ENCODE results near the gene ARMC12.
"Not testable (repeated sequence)": the region's sequence is repeated elsewhere in the genome, so short reads cannot be mapped to it uniquely, and the experiment has no call there.

ARMC12 gene, protein sequence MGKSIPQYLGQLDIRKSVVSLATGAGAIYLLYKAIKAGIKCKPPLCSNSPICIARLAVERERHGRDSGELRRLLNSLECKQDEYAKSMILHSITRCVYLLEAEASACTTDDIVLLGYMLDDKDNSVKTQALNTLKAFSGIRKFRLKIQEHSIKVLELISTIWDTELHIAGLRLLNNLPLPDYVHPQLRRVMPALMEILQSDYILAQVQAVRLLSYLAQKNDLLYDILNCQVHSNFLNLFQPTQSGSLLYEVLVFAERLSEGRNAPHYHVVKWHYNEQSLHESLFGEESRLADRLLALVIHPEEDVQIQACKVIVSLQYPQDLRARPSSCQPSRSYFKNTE

DNA sequence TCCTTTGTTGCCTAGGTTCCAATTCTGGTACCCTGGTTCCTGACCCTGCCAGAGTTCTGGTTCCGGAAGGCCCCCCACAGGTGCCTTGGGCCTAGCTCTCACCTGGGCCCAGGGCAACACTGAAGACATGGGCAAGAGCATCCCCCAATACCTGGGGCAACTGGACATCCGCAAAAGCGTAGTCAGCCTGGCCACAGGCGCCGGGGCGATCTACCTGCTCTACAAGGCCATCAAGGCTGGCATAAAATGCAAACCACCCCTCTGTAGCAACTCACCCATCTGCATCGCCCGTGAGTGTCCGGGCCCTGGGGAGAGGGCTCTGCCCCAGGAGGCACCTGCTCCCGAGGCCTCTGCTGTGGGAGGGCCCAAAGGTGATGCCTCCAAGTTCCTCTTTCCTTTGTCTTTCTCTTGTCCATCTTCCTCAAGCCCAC lies at the start of gene ARMC12:
Gene ARMC12 (plus strand): TSS at position 51 of the 431 bp plus-strand sequence. CDS start 77 bp downstream, at position 128.
- no peak for DNase-seq (ENCODE audit: low read depth, low spot score)

DNA sequence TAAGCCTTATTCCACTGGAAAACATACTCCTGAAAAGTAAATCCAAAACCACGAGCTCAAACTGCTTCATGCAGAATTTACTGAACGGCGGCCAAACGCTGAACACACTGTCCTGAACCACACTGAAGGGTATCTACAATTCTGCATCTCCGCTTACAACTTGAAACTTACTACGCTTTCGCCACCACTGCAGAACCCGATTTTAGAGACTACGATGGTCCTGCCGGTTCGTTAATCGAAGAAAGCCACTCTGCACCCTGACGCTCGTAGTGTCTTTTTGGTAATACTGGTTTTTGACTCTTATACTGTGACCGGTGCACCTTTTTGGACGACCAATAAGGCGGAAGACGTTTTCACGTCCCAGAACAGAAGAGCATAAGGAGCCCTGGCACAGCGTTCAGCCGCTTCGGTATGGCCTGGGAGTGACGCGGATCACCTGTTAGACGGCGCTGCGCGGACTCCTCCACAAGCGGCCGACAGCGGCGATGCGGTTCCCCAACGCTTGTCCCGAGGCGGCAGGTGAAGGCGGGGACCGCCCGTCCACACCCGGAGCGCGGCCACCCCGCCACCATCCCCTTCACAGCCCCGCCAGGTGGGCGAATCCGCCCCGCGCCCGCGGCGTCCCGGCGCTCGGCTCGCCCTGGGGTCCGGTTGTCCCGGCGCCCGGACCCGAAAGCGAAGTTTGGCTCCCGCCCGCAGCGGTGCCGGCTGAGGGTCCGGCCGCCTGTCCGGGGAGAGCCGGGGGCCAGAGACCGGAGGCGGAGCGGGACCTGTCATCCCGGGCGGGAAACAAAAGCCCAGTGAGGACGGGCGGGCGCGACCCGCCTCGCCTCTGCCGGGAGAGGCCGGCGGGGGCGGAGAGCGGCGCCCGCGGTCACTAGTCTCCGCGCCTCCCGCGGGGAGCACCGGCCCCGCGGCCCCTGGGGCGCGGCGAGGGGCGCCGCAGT lies 48.9 kb upstream of the ARMC12 start:
- no peak for DNase-seq (ENCODE audit: low read depth, low spot score)

GRCh38 chr6:35688605-35689322 lies 48.1 kb upstream of the ARMC12 start, which contains the start of gene FKBP5:
Gene FKBP5, minus strand, starts transcription at chr6:35688915. Its CDS starts 46,091 bp downstream, at chr6:35642824.
- DNase-seq (ENCODE audit: low read depth, low spot score) = peak; percentile 75

DNA sequence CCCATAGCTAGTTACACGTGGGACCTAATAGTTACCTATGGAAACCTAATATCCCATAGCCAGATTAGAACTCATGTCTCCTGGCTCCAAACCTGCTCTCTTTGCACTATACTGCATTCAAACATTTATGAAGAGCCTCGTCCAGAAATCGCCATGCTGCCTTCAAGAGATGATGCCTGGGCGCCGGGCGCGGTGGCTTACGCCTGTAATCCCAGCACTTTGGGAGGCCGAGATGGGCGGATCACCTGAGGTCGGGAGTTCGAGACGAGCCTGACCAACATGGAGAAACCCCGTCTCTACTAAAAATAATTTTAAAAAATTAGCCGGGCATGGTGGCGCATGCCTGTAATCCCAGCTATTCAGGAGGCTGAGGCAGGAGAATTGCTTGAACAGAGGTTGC lies 46.8 kb upstream of the ARMC12 start:
- not testable (repeated sequence) for DNase-seq (ENCODE audit: low read depth, low spot score)

- DNase-seq (ENCODE audit: low read depth, low spot score) = no peak
Observed at GRCh38 chr6:35690484-35690883, 46.3 kb upstream of the ARMC12 start.

DNA sequence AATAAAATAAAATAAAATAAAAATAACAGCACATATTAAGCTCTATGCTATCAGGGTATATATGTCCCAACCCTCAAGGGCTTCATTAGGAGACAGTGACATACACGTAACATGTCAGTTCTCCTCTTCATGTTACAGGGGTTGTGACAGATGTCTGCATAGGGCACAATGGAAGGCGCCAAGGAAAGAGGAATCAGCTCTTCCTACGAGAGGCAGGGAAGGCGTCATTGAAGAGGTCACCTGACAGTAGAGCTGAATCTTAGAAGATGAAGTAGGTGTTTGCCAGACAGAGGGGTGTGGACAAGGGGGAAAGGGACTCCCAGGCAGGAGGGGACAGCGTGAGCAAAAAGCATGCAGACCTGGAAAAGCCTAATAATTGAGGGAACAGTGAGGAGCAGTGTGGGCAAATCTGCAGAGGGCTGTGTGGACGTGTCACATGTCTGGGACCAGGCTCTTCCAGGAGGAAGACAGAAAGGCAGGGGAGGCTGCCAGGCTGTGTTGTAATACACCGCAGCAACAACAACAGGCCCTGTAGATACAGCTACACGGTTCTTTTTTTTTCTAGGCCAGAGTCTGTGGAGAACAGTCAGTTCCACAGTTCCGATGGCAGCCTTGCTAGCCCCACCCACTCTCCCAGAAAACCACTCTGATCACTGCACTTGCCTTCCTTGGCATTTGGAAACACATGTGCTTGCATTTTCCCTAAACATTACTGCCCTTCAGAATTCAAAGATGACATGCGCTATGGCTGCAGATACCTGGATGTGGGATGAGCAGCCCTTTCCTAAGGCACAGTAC lies 45.6 kb upstream of the ARMC12 start:
- DNase-seq (ENCODE audit: low read depth, low spot score) = no peak

DNA sequence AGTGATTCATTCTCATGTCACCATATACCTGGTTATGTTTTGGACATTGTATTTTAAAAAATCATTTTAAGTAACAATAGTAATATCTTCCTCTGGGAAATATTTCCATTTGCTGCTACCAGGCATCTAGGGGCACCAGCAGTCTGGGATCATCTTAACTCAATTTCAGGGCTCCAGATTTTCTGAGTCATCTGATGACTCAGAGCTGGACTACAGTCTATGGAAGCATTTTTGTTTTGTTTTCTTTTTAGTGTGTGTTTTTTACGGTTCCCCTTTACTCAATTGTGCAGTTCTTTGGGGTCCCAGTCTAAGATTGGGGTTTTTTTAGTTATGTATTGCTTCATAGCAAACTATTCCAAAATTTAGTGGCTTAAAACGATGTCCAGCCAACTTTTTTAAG lies 42.4 kb upstream of the ARMC12 start:
- no peak for DNase-seq (ENCODE audit: low read depth, low spot score)

- DNase-seq (ENCODE audit: low read depth, low spot score) = not testable (repeated sequence)
Observed at GRCh38 chr6:35698430-35698829, 38.4 kb upstream of the ARMC12 start.

DNA sequence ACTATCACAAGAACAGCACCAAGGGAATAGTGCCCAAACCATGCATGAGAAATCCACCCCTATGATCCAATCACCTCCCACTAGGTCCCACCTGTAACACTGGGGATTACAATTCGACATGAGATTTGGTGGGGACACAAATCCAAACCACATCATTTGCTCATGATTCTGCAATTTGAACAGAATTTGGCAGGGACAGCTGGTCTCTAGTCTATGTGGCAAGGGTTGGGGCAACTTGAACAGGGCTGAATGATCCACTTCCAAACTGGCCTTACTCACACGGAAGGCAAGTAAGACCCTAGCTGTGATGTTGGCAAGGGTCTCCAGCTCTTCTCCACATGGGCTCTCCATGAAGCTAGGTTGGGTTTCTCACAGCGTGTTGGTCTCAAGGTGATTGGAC lies 38.0 kb upstream of the ARMC12 start:
- no peak for DNase-seq (ENCODE audit: low read depth, low spot score)

DNA sequence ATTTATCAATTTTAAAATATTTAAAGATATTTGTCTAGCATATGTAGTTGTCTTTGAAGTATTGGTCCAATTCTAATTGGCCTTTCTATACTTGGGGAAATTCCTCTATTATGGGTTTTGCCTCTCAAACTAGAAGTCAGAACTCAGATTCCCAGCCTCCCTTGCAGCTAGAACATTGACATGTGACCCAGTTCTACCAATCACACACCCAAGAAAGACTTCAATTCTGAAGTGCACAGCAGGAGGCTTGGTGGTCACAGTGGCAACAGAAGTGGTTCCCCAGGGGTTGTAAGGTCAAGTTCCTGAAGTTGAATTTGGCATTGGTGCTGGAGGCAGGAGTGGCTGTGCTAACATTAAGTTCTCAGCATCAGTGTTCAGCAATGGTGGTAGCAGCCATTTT lies 33.3 kb upstream of the ARMC12 start:
- DNase-seq (ENCODE audit: low read depth, low spot score) = no peak

- DNase-seq (ENCODE audit: low read depth, low spot score) = no peak
Observed at GRCh38 chr6:35706468-35706867, 30.4 kb upstream of the ARMC12 start.

DNA sequence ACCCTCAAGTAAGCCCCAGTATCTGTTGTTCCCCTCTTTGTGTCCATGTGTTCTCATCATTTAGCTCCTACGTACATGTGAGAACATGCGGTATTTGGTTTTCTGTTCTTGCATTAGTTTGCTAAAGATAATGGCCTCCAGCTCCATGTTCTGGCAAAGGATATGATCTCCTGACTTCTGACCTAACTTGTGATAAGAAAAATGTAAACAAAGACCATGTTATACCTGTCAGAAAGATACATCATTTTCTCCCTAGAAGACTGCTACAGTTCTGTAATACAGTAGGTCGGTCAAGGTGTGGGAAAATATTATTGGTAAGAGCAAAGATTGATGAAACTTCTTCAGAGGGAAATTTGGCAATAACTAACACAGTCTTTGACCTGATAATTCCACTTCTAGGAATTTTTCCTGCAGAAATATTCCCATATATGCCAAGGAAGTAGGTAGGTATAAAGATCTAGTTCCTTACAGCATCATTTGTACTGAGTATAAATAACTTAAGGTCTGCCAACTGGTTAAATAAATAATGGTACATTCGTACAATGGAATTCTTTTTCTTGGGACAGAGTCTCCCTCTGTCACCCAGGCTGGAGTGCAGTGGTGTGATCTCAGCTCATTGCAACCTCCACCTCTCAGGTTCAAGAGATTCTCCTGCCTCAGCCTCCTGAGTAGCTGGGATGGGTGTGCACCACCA lies 29.0 kb upstream of the ARMC12 start:
- no peak for DNase-seq (ENCODE audit: low read depth, low spot score)

DNA sequence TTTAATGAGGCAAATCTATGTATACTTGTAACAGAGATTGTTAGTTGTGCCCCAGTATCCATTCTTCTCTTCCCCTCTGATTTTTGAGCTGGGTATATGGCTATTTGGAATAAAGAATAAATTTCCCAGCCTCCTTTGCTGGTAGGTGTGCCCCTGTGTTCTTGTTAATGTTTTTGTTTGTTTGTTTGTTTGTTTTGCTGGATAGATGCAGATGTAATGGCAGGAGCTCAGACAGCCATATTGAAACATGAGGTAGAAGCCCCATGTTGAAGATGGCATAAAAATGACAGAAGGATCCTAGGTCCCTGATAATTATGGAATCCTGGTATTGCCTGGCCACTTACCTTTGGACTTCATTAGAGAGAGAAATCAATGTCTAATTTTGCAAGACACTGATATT lies 28.2 kb upstream of the ARMC12 start:
- no peak for DNase-seq (ENCODE audit: low read depth, low spot score)

- no peak for DNase-seq (ENCODE audit: low read depth, low spot score)
Observed at GRCh38 chr6:35710241-35710847, 26.5 kb upstream of the ARMC12 start.

DNA sequence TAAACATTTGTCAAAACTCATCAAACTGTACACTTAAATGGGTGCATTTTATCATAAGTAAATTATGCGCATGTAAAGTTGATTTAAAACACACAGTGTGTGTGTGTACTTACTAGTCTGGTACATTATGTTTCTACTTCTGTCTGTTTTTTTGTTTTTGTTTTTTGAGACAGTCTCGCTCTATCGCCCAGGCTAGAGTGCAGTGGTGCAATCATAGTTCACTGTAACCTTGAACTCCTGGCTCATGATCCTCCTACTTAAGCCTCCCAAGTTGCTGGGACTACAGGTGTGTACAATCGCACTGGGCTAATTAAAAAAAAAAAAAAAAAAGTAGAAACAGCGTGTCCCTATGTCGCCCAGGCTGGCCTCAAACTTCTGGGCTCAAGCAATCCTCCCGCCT lies 25.1 kb upstream of the ARMC12 start:
- DNase-seq (ENCODE audit: low read depth, low spot score) = no peak

DNA sequence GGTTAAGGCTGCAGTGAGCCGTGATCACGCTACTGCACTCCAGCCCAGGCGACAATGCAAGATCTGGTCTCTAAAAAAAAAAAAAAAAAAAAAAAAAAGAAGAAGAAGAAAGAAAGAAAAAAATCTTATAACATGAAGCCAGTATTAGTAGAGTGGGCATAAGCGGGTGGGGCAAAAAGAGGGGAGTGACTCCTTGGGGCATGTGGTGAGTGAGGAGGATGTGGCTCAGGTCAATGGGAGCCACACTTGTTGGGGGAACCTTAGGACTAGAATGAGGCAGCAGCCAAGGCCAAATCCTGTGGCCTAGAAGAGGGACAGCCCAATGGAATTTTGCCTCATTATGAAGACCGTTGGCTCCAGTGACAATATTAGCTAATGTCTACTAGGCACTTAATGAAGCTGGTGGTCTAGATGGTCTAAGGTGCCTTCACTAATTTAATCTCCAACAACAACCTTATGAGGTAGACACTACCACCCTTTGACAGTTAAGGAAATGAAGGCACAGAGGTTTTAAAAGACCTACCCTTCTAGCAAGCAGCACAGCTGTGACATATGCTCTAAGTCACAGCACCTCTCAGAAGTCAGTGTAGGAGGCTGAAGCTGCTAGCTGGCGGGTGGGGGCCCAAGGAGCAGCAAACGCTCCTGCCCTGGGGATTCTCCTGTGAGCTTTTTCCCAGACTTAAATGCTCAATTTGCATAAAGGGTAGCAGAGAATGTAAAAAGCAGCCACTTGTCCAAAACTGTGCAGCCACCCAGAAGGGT lies 23.6 kb upstream of the ARMC12 start:
- DNase-seq (ENCODE audit: low read depth, low spot score) = no peak

GRCh38 chr6:35716798-35717197 lies 20.0 kb upstream of the ARMC12 start:
- DNase-seq (ENCODE audit: low read depth, low spot score) = no peak

- DNase-seq (ENCODE audit: low read depth, low spot score) = no peak
Observed at GRCh38 chr6:35717449-35718374, 19.1 kb upstream of the ARMC12 start.
